GM19395 (cell line): ENCODE measurements around the gene ZNF136.

Experiments
- ATAC-seq: cut with Tn5 transposase; IDR thresholded peaks from one replicate; pipeline ENCODE4 v1.9.1; 2021; ENCODE audit warnings: mild to moderate bottlenecking, moderate library complexity; ENCODE audit not compliant: unreplicated experiment

ZNF136 gene

DNA sequence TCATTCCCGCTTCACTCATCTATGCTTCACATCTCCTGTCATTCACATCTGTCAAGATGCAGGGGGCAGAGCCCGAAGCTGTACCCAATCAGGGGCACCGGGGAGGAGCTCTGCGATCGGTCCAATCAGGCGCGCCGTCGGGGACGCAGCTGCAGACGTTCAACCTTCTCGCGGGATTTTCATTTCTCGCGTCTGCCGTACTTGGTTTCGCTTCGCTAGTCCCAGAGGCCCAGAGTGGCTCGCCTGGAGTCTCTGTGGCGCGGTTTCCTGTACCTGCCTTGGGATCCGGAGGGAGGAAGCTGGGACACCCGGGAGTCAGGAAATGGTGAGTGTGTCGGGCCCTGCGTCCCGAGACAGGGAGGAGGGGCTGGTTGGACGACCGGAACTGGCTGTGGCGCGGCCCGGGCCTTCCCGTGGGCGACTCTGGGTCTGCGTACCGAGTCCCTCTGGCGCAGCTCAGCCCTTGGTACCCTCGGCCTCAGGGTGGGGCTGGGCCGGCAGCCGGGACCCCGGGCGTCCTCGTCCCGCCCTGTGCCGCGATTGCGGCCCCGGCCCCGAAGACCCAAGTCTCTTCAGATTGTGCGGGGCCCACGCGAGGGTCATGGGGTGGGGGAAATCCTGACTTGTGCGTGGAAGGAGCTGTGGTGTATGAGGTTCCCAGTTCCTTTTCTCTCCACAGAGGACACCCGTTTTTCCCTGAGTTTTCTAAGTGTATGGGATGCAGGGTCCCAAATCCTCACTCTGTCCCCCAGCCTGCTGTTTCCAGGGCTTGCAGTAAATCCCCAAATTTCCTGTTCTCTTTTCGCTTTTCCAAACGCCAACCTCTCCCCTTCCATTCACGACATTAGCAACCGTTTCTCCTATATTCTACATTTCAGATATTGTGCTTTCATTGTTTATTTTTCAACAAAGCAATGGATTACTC, at the start of gene ZNF136:
ZNF136 (plus strand) TSS at position 215 of the 925 bp plus-strand sequence; CDS start at position 323, 108 bp downstream.
- ATAC-seq: peak; percentile 97

DNA sequence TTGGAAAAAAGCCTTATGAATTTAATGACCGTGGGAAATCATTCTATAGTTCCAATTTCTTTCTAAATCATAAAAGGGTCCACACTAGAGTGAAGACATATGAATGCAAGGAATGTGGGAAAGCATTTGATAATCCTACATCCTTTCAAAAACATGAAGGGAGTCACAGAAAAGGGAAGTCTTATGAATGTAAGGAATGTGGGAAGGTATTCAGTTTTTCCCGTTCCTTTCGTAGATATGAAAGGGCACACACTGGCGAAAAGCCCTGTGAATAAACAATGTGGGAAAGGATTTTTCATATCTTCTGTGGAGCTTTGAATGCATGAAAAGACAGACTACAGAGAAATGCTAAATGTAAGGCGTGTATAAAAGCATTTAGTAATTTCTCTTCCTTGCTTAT, 49.8 kb upstream of the ZNF136 start:
- ATAC-seq: no peak

DNA sequence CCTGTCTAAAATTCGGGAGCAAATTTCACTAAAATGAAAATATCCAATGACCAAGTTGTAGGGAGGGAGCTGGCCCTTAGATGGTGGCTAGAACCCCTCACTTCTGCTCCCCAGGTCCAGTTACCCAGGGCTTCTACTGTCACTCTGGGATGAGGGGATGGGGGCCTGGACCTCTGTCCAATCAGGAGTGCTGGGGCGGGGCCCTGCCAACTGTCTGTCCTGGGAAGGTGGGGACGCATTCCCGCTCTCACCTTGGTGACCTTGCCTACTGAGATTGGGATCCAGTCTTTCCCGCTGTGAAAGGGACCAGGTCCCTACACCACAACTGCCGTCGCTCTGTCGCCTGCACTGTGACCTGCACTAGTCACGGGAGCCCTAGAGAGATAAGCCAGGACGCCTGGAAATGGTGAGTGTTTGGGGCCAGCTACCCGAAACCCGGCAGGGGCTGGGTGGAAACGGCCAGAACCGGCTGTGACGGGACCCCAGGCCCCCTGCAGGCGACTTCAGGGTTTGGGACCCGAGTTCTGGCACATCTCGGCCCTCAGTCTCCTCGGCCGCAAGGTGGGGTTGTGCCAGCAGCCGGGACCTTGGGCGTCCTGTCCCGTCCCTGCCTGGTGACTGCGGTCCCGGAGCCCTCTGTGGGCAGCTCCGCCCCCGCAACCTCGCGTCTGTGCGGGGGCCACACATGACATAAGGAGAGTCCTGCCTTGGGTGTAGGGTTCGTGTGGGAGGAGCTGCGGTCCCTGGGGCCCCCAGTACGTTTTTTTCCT, 45.5 kb upstream of the ZNF136 start:
- no peak for ATAC-seq

DNA sequence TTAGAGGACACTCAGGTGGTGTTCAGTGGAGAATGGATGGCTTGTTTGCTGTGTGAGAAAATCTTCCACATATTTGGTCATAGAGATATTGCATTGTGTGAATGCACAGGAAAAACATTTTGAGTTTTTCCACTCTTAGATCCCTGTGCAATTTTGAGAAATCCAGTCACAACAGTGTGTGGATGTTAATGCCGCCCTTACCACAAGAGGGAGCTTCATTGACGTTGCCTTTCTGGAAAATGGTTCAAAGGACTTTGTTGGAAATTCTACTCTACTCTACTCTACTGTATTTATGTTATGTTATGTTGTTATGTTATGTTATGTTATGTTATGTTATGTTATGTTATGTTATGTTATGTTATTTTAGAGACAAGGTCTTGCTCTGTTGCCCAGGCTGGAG, 36.2 kb upstream of the ZNF136 start:
- ATAC-seq: no peak

DNA sequence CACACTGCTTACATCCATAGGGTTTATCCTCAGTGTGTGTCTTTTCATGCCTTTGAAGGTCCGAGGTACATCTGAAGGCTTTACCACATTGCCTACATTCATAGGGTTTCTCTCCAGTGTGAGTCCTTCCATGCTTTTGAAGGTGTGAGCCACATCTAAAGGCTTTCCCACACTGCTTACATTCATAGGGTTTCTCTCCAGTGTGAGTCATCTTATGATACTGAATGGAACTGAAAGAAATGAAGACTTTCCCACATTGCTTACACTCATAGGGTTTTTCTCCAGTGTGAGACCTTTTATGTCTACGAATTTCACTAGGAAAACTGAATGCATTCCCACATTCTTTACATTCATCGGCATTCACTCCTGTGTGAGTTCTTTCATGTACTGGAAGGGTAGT, 29.8 kb upstream of the ZNF136 start:
- ATAC-seq: no peak

- no peak for ATAC-seq
Measured at GRCh38 chr19:12137221-12137940, 25.5 kb upstream of the ZNF136 start.

- no peak for ATAC-seq
Measured at GRCh38 chr19:12139269-12139668, 23.6 kb upstream of the ZNF136 start.

DNA sequence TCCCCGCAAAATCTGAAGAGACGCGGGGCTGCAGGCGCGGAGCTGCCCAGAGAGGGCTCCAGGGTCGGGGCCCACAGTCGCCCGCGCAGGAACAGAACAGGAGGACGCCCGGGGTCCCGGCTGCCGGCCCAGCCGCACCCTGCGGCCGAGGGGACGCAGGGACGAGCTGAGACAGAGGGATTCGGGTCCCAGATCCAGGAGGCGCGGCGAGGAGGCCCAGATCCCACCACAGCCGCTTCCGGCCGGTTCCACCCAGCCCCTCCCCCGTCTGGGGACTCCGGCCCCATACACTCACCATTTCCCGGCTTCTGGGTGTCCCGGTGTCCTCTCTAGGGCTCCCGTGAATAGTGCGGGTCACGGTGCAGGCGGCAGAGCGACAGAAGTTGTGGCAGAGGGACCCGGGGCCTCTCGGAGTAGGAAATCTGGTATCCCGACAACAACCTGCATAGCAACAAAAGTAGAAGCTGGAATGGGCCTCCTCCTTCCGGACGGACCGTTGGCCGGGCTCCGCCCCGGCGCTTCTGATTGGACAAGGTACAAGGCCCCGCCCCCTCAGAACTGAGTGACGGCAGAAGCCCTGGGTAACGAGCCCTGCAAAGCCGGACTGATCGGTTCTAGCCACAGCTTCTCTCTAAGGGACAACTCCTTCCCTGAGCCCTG, 22.9 kb upstream of the ZNF136 start, which contains the start of gene ZNF20:
ZNF20 (minus strand) TSS at position 466 of the 660 bp plus-strand sequence; CDS start at position 298, 168 bp downstream.
- ATAC-seq: peak; percentile 87

DNA sequence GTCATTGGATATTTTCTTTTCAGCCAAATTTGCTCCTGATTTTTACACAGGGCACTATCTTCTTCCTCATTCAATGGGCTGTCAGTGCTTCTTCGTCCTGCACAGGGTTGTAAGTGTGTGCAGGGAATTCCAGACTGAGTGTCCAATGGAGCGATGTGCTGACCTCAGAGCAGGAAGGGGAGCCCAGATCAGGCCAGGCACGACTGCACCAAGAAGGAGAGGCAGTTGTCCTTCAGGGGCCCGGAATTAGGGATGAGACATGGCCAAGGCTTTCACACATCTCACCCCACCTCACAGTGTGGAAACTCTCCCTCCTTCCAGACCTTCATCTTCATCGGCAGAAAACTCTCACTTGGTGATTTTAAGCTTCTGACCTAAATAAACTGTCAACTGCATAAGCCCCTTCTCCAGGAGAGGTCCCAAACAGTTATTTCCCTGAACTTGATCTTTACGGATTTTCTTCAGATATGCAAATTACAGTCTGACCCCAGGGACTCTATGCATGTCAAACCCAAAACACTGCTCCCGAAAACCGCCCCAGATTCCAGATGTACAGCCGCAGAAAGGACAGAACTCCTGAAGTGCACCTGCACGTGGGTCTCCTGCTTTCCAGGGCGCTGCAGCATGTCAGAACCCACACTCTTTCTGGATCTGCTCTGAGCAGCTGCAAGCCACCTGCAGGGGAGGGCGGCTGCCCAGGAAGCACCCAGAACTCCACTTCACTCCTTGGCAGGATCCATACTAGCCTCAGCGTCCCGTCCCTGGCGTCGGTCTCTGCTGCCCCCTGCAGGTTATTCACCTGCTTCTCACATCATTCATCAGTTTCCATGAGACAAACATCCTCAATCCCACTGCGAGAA, 22.1 kb upstream of the ZNF136 start:
- peak; percentile 19 for ATAC-seq

DNA sequence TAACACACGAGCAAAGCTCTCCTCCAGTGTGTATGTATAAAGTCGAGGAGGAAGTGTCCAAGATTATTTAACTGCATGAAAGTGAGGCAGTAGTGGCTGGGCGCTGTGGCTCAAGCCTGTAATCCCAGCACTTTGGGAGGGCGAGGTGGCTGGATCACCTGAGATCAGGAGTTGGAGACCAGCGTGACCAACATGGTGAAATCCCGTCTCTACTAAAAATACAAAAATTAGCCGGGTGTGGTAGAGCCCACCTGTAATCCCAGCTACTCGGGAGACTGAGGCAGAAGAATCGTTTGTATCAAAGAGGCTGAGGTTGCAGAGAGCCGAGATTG, 21.5 kb upstream of the ZNF136 start:
- ATAC-seq: no peak

DNA sequence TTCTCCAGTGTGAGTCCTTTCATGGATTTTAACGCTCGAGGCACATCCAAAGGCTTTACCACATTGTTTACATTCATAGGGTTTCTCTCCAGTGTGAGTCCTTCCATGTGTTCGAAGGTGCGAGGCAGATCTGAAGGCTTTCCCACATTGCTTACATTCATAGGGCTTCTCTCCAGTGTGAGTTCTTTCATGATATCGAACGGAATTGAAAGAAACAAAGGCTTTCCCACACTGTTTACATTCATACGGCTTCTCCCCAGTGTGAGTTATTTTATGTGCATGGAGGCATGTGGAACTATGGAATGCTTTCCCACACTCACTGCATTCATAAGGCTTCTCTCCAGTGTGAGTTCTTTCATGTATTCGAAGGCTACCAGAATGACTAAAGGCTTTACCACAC, 17.5 kb upstream of the ZNF136 start:
- no peak for ATAC-seq

GRCh38 chr19:12155324-12155860, 7.5 kb upstream of the ZNF136 start:
- no peak for ATAC-seq

GRCh38 chr19:12156223-12157058, 6.5 kb upstream of the ZNF136 start, which contains the start of gene ZNF625:
TSS of gene ZNF625 (minus strand) at chr19:12156734. CDS start at chr19:12156558, 176 bp downstream.
- peak; percentile 65 for ATAC-seq

GRCh38 chr19:12159773-12160414, 3.0 kb upstream of the ZNF136 start:
- no peak for ATAC-seq

- ATAC-seq: no peak
Measured at GRCh38 chr19:12162513-12162881, 399 bp upstream of the ZNF136 start.

DNA sequence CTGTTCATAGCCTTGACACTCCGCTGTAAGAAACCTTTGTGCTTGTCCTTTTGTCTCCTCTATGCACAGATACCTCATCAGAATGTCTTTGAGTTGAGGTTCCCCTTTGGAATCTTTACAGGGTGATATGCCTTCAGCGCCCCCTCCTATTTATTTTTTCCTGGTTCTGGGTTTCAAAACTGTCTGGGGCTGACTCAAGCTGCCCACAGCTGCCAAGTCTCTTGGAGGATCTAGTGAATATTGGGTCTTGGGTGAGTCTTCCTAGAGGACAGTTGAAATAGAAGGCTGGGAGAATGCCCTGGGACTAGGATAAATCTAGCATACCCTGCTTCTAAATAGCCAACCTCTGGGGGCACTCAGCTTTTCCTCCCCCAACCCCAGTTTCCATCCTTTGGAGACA, 930 bp downstream of the ZNF136 start:
- ATAC-seq: no peak

GRCh38 chr19:12166626-12167025, 3.7 kb downstream of the ZNF136 start:
- ATAC-seq: no peak

DNA sequence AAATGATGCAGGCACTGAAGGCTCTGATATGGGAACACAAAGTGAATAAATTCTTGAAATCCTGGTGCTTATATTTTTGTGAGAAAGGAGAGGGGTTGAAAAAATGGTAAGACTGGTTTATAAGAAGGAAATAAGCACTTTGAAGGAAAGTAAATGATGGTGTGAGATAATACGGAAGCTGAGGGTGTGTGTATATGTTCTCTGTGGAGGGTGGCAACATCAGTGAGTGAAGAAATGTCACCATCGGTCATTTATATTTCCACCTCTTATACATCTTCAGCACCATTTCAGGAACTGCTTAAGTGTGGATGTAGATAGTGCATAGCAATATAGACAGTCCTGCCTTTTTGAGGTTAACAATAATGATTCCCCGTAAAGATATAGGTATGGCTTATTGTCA, 17.5 kb downstream of the ZNF136 start:
- no peak for ATAC-seq
